ENCODE data around the gene WNT9A.

The WNT9A gene

DNA sequence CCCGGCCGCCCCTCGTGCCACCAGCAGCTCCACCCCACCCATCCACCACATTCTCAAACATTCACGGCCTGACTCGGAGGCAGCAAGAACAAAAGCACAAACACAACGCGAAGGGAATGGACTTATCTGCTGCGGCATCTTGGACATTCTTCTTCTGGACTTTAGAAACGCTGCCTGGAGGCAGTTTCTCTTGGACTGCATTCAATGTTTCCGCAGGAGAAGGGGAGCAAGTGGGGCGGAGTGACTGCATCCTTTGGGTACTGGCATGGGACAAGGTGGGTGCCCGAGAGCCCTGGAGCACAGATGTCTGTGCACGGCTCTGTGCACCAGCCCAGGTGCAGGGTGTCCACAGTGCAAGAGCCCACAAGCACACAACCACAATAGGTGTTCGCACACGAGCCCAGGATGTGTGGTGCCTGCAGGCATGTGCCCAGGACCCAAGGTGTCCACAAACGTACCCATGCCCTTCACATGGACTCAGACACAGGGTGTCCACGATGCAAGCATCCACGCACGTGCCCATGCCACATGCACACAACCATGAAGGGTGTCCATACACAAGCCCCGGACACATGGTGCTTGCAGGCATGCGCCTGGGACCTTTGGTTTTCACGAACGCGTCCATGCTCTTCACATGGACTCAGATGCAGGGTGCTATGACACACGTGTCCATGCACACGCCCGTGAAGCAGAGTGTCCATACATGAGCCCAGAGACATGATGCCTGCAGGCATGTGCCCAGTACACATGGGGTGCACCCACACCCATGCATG is 53.6 kb downstream of the WNT9A start:
- Histone ChIP-seq H3K4me3 (ENCODE audit: low read length) (no peak overlapping the region), H3K27me3 (ENCODE audit: control insufficient read depth, insufficient read depth, low read length) (no peaks in the 10 kb centered on the region), H3K4me1 (ENCODE audit: control insufficient read depth, insufficient read depth, low read length) (no peaks in the 10 kb centered on the region), H3K4me2 (ENCODE audit: low read length) (no peak overlapping the region), H3K36me3 (ENCODE audit: insufficient read depth, low read length) (no peaks in the 10 kb centered on the region), H3K9ac (ENCODE audit: low read depth, low read length) (no peak overlapping the region), H3K9me3 (replicated peaks; ENCODE audit: low read length) (no peaks in the 10 kb centered on the region)

DNA sequence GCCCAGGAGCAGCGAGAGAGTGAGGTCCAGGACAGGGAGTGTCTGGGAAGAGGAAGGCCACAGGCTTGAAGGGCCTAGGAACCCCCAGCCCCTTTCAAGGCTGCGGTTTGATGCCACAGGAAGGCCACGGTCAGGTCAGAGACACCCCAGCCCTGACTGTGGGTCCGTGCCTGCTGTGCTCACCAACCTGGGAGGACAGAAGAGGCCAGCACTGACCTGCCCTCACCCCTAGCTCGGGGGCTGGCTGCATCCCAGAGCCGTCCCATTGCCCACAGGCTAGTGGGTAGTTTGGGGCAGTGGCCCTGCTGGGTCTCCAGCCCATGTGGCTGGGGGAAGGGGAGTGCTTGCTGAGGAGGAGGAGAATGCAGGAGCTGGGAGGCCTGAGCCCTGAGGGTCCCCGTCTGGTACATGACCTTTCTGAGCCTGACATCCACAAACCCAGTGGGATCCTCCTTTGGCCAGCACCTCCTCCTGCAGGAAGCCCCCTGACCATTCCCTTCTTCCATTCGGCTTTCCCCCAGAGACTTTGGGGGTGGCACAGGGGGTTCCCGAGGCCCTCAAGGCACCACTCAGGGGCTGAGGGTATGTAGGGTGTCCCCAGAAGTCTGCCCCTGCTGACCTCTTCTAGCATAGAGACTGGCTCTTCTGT is 54.3 kb downstream of the WNT9A start:
- no peaks in the 10 kb centered on the region for H3K9me3 ChIP-seq (replicated peaks; ENCODE audit: low read length)
- H3K4me2 ChIP-seq (ENCODE audit: low read length), result no peak overlapping the region
- no peaks in the 10 kb centered on the region for H3K4me1 ChIP-seq (ENCODE audit: control insufficient read depth, insufficient read depth, low read length)
- no peak overlapping the region for H3K9ac ChIP-seq (ENCODE audit: low read depth, low read length)
- no peak overlapping the region for H3K4me3 ChIP-seq (ENCODE audit: low read length)
- H3K27me3 ChIP-seq (ENCODE audit: control insufficient read depth, insufficient read depth, low read length), result no peaks in the 10 kb centered on the region
- H3K36me3 ChIP-seq (ENCODE audit: insufficient read depth, low read length), result no peaks in the 10 kb centered on the region

DNA sequence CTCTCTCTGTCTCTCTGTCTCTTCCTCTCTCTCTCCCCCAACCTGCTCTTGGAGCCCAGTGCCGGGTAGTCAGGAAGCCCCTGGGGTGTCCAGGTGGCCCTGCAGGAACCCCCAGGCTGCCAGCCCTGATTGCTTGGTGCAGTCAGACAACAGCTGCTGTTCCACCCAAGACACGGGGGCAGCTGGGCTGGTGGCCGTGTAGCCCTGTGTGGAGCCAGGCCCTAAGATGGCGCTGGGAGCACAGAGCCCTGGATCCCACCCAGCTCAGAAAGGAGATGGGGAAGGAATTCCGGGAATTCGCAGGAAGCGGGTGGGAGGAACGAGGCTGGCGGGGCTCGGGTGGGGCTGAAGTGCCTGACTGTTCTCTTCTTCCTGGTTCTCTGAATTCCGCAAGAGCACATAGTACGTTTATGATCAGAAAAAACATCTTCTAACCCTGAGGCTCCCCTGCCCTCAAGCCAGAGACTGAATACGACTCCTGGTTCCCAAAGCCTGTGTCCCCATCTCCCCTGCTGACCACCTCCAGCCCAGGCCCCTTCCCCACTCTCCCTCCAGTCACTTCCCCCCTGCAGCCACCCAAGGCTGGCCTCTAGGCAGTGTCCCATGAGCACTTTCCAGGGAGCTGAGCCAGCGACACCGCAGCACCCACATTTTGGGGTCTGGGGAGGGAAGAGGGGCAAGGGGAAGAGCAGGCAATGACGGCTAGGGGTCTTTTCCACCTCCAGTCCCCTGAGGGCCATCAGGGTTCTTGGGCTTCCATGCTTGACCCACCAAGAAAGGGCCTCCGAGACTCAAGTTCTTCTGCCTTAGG is 55.0 kb downstream of the WNT9A start:
- Histone ChIP-seq H3K36me3 (ENCODE audit: insufficient read depth, low read length) (no peaks in the 10 kb centered on the region), H3K27me3 (ENCODE audit: control insufficient read depth, insufficient read depth, low read length) (no peaks in the 10 kb centered on the region), H3K9me3 (replicated peaks; ENCODE audit: low read length) (no peaks in the 10 kb centered on the region), H3K9ac (ENCODE audit: low read depth, low read length) (no peak overlapping the region), H3K4me3 (ENCODE audit: low read length) (no peak overlapping the region), H3K4me1 (ENCODE audit: control insufficient read depth, insufficient read depth, low read length) (no peaks in the 10 kb centered on the region), H3K4me2 (ENCODE audit: low read length) (no peak overlapping the region)

DNA sequence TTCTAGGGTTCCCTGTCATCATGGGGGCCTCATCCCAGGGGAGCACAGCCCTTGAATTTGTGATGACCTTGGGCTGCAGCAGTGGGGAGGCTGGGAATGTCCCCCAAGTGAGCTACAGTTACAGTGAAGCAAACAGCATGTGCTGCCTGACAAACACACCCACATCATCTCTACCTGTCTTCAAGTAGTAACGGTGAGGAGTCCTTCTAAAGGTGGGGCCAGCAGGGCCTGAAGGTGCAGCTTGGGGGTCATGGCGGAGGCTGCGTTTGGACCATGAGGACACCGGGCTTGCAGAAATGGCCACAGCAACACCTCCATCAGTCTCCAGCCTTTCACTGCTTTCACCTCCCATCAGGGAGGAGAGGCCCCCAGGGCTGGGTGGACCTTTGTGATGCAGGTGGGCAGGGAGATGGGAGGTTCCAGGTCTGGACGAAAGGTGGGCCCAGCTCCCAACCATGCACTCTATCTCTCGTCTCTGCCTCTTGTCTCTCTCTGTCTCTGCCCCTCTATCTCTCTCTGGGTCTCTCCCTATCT is 55.7 kb downstream of the WNT9A start:
- Histone ChIP-seq H3K4me3 (ENCODE audit: low read length) (no peak overlapping the region), H3K4me1 (ENCODE audit: control insufficient read depth, insufficient read depth, low read length) (no peaks in the 10 kb centered on the region), H3K9me3 (replicated peaks; ENCODE audit: low read length) (no peaks in the 10 kb centered on the region), H3K9ac (ENCODE audit: low read depth, low read length) (no peak overlapping the region), H3K4me2 (ENCODE audit: low read length) (no peak overlapping the region), H3K27me3 (ENCODE audit: control insufficient read depth, insufficient read depth, low read length) (no peaks in the 10 kb centered on the region), H3K36me3 (ENCODE audit: insufficient read depth, low read length) (no peaks in the 10 kb centered on the region)

DNA sequence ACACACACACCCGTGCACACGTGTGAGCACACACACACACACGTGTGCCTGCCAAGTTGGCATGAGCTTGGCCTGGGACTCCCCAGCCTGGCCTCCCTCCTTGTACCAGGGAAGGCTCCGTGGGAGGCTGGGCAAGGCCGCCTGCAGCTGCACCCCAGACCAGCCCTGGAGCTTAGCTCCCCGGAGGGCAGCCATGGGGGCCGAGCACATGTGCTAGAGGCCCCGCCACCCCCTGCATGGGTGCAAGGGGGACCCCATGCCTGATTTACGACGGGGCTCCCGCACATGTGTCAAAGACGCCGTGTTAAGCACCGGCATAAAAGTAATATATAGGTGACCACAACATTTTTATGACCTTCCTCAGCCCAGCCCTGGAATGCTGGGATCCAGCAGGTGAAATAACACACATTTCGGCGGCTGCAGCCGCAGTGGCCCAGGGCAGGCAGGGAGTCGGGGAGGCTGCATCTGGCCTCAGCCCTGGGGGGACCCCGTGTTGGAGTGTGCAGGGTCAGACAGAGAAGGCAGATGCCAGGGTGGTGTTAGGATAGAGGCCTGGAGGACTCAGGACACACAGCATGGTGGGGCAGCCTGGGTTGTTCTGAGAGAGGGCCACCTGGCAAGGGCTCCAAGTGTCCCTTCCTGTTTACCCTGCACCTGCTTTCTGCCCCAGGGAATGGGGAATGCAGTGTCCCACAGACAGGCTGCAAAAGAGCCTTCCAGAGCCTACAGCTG is 56.3 kb downstream of the WNT9A start:
- no peaks in the 10 kb centered on the region for H3K4me1 ChIP-seq (ENCODE audit: control insufficient read depth, insufficient read depth, low read length)
- no peaks in the 10 kb centered on the region for H3K27me3 ChIP-seq (ENCODE audit: control insufficient read depth, insufficient read depth, low read length)
- H3K9ac ChIP-seq (ENCODE audit: low read depth, low read length), result no peak overlapping the region
- H3K4me2 ChIP-seq (ENCODE audit: low read length), result no peak overlapping the region
- no peaks in the 10 kb centered on the region for H3K9me3 ChIP-seq (replicated peaks; ENCODE audit: low read length)
- H3K4me3 ChIP-seq (ENCODE audit: low read length), result no peak overlapping the region
- no peaks in the 10 kb centered on the region for H3K36me3 ChIP-seq (ENCODE audit: insufficient read depth, low read length)

DNA sequence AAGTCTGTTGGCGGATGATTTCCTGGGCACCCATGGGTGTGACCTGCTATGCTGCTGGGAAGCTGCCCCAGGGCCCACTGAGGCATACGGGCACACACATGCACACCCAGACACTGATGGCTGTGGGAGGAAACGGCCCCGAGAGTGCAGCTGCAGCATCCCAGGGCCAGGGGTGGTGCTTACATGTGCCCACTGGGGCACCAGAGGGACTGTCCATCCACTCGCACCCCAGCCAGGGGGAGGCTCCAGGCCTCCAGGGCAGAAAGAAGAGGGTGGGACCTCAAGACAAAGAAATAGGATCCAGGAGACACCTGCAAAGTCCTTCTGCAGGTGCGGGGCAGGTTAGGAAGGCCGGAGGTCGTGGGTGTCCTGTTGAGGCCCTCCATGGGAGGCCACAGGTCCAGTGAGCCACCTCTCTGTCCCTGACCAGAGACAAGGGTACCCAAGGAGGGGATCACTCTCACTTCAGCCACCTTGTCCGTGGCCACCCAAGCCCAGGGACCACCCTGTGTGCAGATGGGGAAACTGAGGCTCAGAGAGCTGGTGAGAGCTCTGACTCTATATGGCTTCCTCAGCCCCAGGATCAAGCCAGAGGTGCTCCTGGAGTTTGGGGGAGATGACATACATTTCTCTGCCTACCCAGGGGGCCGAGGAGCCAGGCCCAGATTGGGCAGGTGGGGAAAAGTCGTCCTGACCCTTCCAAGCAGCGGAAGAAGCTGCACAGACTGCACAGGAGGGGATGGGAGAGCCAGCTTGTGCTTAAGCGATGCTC is 57.1 kb downstream of the WNT9A start:
- H3K4me3 ChIP-seq (ENCODE audit: low read length), result no peak overlapping the region
- no peaks in the 10 kb centered on the region for H3K9me3 ChIP-seq (replicated peaks; ENCODE audit: low read length)
- H3K4me1 ChIP-seq (ENCODE audit: control insufficient read depth, insufficient read depth, low read length), result peaks cover 3% of the 10 kb centered on the region
- no peak overlapping the region for H3K4me2 ChIP-seq (ENCODE audit: low read length)
- no peak overlapping the region for H3K9ac ChIP-seq (ENCODE audit: low read depth, low read length)
- no peaks in the 10 kb centered on the region for H3K27me3 ChIP-seq (ENCODE audit: control insufficient read depth, insufficient read depth, low read length)
- H3K36me3 ChIP-seq (ENCODE audit: insufficient read depth, low read length), result no peaks in the 10 kb centered on the region

DNA sequence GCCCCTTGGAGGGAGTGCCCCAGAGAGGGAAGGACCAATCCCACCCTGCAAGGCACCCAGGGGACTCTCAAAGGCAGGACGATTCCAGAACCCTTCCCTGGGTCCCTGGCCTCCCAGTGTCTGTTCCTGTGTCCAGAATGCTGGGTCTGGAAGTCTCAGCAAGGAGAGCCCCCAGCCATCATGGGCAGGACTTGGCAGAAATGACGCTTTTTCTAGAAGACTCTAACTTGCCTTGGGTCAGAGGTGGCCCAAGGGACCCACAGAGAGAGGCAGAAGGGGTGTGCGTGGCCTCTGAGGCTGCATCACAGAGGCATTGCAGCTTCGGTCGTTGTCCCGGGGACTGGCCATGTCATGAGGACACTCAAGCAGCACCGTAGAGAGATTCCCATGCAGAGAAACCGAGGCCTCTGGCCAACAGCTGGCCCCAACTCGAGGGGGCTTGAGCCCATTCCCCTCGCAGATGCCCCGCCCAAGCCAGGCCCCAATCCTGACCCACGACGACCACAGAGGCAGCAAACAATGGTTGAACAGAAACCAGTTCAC is 57.8 kb downstream of the WNT9A start:
- Histone ChIP-seq H3K4me1 (ENCODE audit: control insufficient read depth, insufficient read depth, low read length) (peaks cover 8% of the 10 kb centered on the region), H3K4me3 (ENCODE audit: low read length) (no peak overlapping the region), H3K27me3 (ENCODE audit: control insufficient read depth, insufficient read depth, low read length) (no peaks in the 10 kb centered on the region), H3K4me2 (ENCODE audit: low read length) (no peak overlapping the region), H3K9ac (ENCODE audit: low read depth, low read length) (no peak overlapping the region), H3K9me3 (replicated peaks; ENCODE audit: low read length) (no peaks in the 10 kb centered on the region), H3K36me3 (ENCODE audit: insufficient read depth, low read length) (no peaks in the 10 kb centered on the region)

DNA sequence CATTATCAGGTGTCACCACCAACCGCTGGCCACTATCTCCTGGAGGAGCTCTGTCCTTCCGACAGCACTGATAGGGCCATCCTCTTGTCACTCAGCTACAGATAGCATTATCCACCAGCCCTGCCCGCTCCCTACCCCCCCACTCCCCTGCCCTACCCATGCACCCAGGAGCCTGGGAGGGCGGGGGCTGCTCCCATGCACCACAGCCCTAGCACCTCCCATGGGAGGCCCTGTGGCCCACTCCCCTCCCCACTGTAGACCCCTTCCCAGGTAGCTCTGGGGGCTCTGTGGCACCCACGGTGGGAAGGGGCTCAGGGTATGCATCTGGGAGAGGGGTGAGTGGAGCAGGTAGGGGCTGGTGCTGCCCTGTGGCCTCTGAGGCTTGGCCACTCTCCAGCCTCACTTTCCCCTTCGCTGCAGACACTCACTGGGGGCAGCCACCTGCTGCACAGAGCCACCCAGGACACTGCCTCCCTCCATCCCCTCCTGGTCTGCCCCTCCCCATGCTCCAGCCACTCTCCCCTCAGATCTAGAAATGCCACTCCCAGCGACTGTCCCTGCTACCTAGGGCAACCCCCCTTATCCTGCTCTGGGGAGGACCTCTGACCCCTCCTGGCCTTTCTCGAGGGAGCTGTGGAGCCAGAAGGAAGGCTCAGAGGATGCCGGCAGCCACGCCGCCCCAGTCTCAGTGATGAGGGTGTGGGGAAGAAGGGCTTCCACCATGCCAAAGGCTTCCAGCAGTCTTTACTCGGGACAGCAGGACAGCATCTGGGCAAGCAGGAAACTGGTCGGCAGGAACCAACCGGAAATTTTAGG is 58.5 kb downstream of the WNT9A start:
- Histone ChIP-seq H3K9ac (ENCODE audit: low read depth, low read length) (no peak overlapping the region), H3K9me3 (replicated peaks; ENCODE audit: low read length) (no peaks in the 10 kb centered on the region), H3K4me3 (ENCODE audit: low read length) (no peak overlapping the region), H3K27me3 (ENCODE audit: control insufficient read depth, insufficient read depth, low read length) (no peaks in the 10 kb centered on the region), H3K36me3 (ENCODE audit: insufficient read depth, low read length) (no peaks in the 10 kb centered on the region), H3K4me1 (ENCODE audit: control insufficient read depth, insufficient read depth, low read length) (peaks cover 8% of the 10 kb centered on the region), H3K4me2 (ENCODE audit: low read length) (no peak overlapping the region)

DNA sequence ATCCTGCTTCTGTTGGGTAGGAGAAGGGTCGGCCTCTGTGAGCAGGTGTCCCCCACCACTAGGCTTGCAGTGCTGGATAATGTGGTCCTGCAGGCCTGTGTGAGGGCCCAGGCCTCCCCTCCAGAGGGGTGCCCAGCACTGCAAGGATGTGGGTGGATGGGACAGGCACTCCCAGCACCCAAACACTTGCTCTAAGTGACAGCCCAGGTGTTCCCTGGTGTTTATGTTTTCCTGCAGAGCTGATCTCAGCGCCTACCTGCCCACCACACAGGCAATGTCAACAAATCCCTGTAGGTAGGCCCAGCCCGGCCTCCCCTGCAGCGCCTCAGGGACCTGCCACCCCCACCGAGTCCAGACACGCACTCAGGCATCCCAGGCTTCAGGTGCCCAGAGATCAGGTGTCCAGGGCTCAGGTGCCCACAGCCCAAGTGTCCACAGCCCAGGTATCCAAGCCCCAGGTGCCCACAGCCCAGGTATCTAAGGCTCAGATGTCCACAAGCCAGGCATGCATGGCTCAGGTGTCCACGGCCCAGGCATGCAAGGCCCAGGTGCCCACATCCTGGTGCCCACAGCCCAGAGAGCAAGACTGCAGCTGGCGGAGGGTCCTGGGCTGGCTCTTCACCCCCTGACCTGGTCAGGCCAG is 59.2 kb downstream of the WNT9A start:
- Histone ChIP-seq H3K9ac (ENCODE audit: low read depth, low read length) (no peak overlapping the region), H3K9me3 (replicated peaks; ENCODE audit: low read length) (no peaks in the 10 kb centered on the region), H3K36me3 (ENCODE audit: insufficient read depth, low read length) (no peaks in the 10 kb centered on the region), H3K4me1 (ENCODE audit: control insufficient read depth, insufficient read depth, low read length) (peaks cover 8% of the 10 kb centered on the region), H3K4me2 (ENCODE audit: low read length) (no peak overlapping the region), H3K4me3 (ENCODE audit: low read length) (no peak overlapping the region), H3K27me3 (ENCODE audit: control insufficient read depth, insufficient read depth, low read length) (no peaks in the 10 kb centered on the region)

Data from skeletal muscle satellite cell (primary cell).